Measurements from ENCODE around the gene CAMK2N1. TPM values are rescaled to one million over a fixed set of nuclear protein-coding genes. Genes with fewer than 3 reads are reported as not detected.

CAMK2N1 gene
- total and polyA plus RNA-seq, 12 donors: 0.89 to 68.7 (median 32.6) TPM

DNA sequence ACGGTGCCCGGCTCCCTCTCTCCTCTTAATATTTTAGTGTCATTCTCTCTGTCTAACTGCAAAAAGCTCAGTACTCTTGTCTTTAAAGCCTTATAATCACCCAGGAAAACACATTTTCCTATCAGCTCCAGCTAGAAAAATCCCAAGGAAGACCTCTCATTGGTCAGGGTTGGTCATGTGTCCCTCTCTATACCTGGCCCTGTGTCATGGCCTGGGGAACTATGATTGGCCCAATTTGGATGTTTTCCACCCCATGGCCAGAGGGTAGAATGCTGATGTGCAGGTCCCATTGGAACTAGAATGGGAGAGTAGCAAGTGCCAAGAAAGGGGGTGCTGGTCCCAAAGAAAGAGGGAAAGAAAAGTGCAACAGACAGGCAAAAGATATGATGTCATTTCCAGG lies 27.3 kb downstream of the CAMK2N1 start:
- intact Hi-C loops (cut with DNase I): no loop called here
- WGBS, 4 donors: 91 to 100% (median 95%) methylated on average over 2 of the region's 2 CpGs
- Histone ChIP-seq H3K27ac (no peak overlapping the region), H3K27me3 (no peaks in the 10 kb centered on the region), H3K4me1 (replicated peaks in 1 of 2) (no peaks in the 10 kb centered on the region), H3K36me3 (replicated peaks in 1 of 2) (no peaks in the 10 kb centered on the region), H3K9me3 (replicated peaks in 1 of 3) (no peaks in the 10 kb centered on the region), H3K4me3 (no peak overlapping the region)
- TF ChIP-seq, protein P1, sequence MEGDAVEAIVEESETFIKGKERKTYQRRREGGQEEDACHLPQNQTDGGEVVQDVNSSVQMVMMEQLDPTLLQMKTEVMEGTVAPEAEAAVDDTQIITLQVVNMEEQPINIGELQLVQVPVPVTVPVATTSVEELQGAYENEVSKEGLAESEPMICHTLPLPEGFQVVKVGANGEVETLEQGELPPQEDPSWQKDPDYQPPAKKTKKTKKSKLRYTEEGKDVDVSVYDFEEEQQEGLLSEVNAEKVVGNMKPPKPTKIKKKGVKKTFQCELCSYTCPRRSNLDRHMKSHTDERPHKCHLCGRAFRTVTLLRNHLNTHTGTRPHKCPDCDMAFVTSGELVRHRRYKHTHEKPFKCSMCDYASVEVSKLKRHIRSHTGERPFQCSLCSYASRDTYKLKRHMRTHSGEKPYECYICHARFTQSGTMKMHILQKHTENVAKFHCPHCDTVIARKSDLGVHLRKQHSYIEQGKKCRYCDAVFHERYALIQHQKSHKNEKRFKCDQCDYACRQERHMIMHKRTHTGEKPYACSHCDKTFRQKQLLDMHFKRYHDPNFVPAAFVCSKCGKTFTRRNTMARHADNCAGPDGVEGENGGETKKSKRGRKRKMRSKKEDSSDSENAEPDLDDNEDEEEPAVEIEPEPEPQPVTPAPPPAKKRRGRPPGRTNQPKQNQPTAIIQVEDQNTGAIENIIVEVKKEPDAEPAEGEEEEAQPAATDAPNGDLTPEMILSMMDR (IDR thresholded peaks at IDR 0.05): no peak
- TF ChIP-seq POLR2A (IDR thresholded peaks at IDR 0.05): no peak
- no peak for DNase-seq

DNA sequence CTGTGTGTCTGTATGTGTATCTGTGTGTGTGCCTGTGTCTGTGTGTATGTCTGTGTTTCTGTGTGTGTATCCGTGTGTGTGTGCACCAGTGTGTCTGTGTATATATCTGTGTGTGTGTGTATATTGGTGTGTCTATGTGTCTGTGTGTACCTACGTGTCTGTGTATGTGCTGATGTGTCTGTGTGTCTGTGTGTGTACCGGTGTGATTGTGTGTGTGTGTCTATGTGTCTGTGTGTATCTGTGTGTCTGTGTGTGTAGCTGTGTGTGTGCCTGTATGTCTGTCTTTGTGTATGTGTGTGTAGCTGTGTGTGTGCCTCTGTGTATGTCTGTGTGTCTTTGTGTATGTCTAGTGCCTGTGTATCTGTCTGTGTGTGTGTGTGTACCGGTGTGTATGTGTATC lies 32.0 kb downstream of the CAMK2N1 start:
- intact Hi-C loops (cut with DNase I): no loop called here
- no peaks in the 10 kb centered on the region for H3K27me3 ChIP-seq
- WGBS, 4 donors: 83 to 92% (median 87%) methylated on average over 3 to 4 of the region's 4 CpGs
- TF ChIP-seq, protein P1 (IDR thresholded peaks at IDR 0.05): no peak
- TF ChIP-seq POLR2A (IDR thresholded peaks at IDR 0.05): no peak
- no peak overlapping the region for H3K4me3 ChIP-seq
- no peaks in the 10 kb centered on the region for H3K9me3 ChIP-seq (replicated peaks in 1 of 3)
- DNase-seq: no peak
- no peaks in the 10 kb centered on the region for H3K4me1 ChIP-seq (replicated peaks in 1 of 2)
- H3K27ac ChIP-seq: no peak overlapping the region
- H3K36me3 ChIP-seq (replicated peaks in 1 of 2): no peaks in the 10 kb centered on the region

DNA sequence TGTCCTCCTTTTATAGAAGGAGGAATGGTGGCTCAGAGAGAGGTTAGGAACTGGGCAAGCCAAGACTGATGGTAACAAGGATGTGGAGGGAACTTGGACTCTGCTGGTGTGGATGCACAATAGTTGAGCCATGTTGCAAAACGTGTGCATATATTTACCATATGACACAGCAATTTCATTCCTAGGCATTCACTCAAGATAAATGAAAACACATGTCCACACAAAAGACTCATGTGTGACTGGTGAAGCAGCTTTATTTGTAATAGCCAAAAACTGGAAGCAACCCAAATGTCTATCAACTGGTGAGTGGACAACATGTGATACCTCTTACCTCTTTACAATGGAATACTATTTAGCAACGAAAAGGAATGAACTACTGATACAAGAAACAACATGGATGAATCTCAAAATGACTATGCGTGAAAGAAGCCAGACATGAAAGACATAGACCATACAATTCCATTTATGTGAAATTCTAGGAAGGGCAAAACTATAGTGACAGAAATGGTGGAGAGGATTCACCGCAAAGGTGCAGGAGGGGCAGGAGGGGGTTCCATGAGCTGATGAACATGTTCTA lies 36.2 kb downstream of the CAMK2N1 start:
- H3K4me1 ChIP-seq (replicated peaks in 1 of 2): no peaks in the 10 kb centered on the region
- no peak overlapping the region for H3K4me3 ChIP-seq
- H3K27ac ChIP-seq: no peak overlapping the region
- DNase-seq: no peak
- 60 to 73% (median 66%) methylated on average over 4 of the region's 4 CpGs for WGBS, 4 donors
- no peaks in the 10 kb centered on the region for H3K36me3 ChIP-seq (replicated peaks in 1 of 2)
- TF ChIP-seq, protein P1 (IDR thresholded peaks at IDR 0.05): no peak
- TF ChIP-seq POLR2A (IDR thresholded peaks at IDR 0.05): no peak
- H3K27me3 ChIP-seq: no peaks in the 10 kb centered on the region
- intact Hi-C loops (cut with DNase I): no loop called here
- no peaks in the 10 kb centered on the region for H3K9me3 ChIP-seq (replicated peaks in 1 of 3)

DNA sequence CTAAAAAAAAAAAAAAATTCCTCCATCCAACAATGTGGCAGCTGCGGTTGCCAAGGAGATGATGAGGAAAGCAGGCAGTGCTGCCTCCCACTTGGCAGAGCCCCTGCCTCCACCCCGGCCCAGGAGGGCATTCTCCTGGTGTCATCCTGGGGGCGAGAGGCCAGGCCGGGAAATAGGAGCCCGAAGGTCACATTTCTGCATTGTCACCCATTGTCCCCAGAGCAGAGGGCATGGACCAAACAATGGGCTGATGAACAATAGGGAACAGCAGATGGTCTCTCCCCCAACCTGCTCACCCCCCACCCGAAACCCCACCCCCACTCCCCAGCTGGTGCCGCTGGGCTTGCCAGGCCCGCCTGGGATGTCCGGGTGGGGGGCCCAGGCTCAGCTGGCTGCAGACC lies 37.3 kb downstream of the CAMK2N1 start:
- H3K27ac ChIP-seq: no peak overlapping the region
- DNase-seq: no peak
- no peaks in the 10 kb centered on the region for H3K4me1 ChIP-seq (replicated peaks in 1 of 2)
- H3K36me3 ChIP-seq (replicated peaks in 1 of 2): no peaks in the 10 kb centered on the region
- WGBS, 4 donors: 38 to 49% (median 45%) methylated on average over 7 to 9 of the region's 9 CpGs
- H3K27me3 ChIP-seq: no peaks in the 10 kb centered on the region
- intact Hi-C loops (cut with DNase I): no loop called here
- no peak overlapping the region for H3K4me3 ChIP-seq
- no peaks in the 10 kb centered on the region for H3K9me3 ChIP-seq (replicated peaks in 1 of 3)
- TF ChIP-seq, protein P1 (IDR thresholded peaks at IDR 0.05): no peak
- no peak for TF ChIP-seq POLR2A (IDR thresholded peaks at IDR 0.05)

Data from adrenal gland (tissue), 12 donors.